A549 (cell line): ENCODE measurements around the gene SETD1B. TPM values are rescaled to one million over a fixed set of nuclear protein-coding genes. Genes with fewer than 3 reads are reported as not detected.

Source experiments
- ATAC-seq, 2 experiments: fragments of 200-7000 bp in 1 of 2; fragments of >200 bp in 1 of 2; cut with Nextera tagmentation in 1 of 2; cut with Tn5 transposase in 1 of 2; 3 replicates each; pipeline versions ENCODE4 v1.8.0 to v1.9.1; 2018 to 2020; ENCODE audit warnings: mild to moderate bottlenecking in 1 of 2, moderate library complexity in 1 of 2
- CTCF ChIA-PET: fragments of 300-600 bp; sonication (Branson Sonifier 250); formaldehyde crosslinking; extraction: SDS; loops from one replicate; lab custom pipeline; 2021; ENCODE audit warnings: antibody characterized with exemption, inconsistent platforms; lab: Yijun Ruan, JAX
- POLR2A ChIA-PET: fragments of 350-600 bp; formaldehyde crosslinking; extraction: SDS; loops from one replicate; lab custom pipeline; 2021; ENCODE audit warnings: antibody characterized with exemption, inconsistent platforms; lab: Yijun Ruan, JAX
- DNase-seq, 2 experiments: peaks; one replicate each; pipeline versions ENCODE4 v3.0.0 to v3.0.0-alpha.2; 2011 to 2016; ENCODE audit warnings: low read depth in 1 of 2, low spot score in 1 of 2
- FAIRE-seq: peaks from 2 replicates; lab custom pipeline; 2011; peaks lifted over from hg19 to GRCh38; lab: Jason Lieb, UNC
- H3K27ac ChIP-seq, 2 experiments: fragments of >200 bp; sonication (Bioruptor Twin); formaldehyde crosslinking; 3 replicates each; pipeline ENCODE4 v1.5.1; 2016 to 2017
- H3K4me1 ChIP-seq: fragments of >200 bp; sonication (Bioruptor Twin); formaldehyde crosslinking; 3 replicates; pipeline ENCODE4 v1.6.1; 2016
- H3K4me2 ChIP-seq: fragments of >200 bp; sonication (Bioruptor Twin); formaldehyde crosslinking; 3 replicates; pipeline ENCODE4 v1.6.1; 2016
- H3K4me3 ChIP-seq: fragments of >200 bp; sonication (Bioruptor Twin); formaldehyde crosslinking; 3 replicates; pipeline ENCODE4 v1.5.1; 2016
- H3K9me3 ChIP-seq: fragments of >200 bp; sonication (Bioruptor Twin); formaldehyde crosslinking; 3 replicates; pipeline ENCODE4 v1.6.1; 2016
- CHD4 ChIP-seq: fragments of 200-600 bp; sonication (generic); IDR thresholded peaks from 2 replicates; pipeline ENCODE4 v1.6.1; 2016; ENCODE audit warnings: antibody characterized with exemption, mild to moderate bottlenecking, borderline replicate concordance
- HDAC2 ChIP-seq: fragments of 200-600 bp; sonication (generic); IDR thresholded peaks from 2 replicates; pipeline ENCODE4 v1.6.1; 2016
- JUNB ChIP-seq: fragments of >200 bp; sonication (Bioruptor Twin); formaldehyde crosslinking; IDR thresholded peaks from 2 replicates; pipeline ENCODE4 v1.6.1; 2016
- MAFK ChIP-seq: fragments of 450-650 bp; IDR thresholded peaks from 2 replicates; pipeline ENCODE4 v1.6.1; 2014; ENCODE audit not compliant: partially characterized antibody
- MAZ ChIP-seq: fragments of 150-350 bp; IDR thresholded peaks from 2 replicates; pipeline ENCODE4 v1.6.1; 2014; ENCODE audit warnings: antibody characterized with exemption, low read depth, low read length, borderline replicate concordance
- POLR2A ChIP-seq: IDR thresholded peaks from 2 replicates; pipeline ENCODE4 v1.6.1; 2012; ENCODE audit warnings: mild to moderate bottlenecking, low read length
- POLR2AphosphoS2 ChIP-seq: conservative IDR thresholded peaks from 2 replicates; pipeline ENCODE4 v1.6.1; 2012; ENCODE audit warnings: low read length, improper control_type of control experiment, inconsistent platforms
- RARB ChIP-seq: fragments of 250-450 bp; sonication (Bioruptor Pico); IDR thresholded peaks from 2 replicates; pipeline ENCODE4 v1.8.0; 2021; ENCODE audit warnings: mild to moderate bottlenecking, moderate library complexity
- ZC3H11A ChIP-seq: fragments of 450-650 bp; IDR thresholded peaks from 2 replicates; pipeline ENCODE4 v1.6.1; 2014; ENCODE audit warnings: antibody characterized with exemption, mild to moderate bottlenecking
- ZFP36 ChIP-seq: fragments of 450-650 bp; IDR thresholded peaks from 2 replicates; pipeline ENCODE4 v1.6.1; 2014; ENCODE audit warnings: borderline replicate concordance; ENCODE audit not compliant: partially characterized antibody
- ZNF302 ChIP-seq: fragments of 250-450 bp; sonication (Bioruptor Pico); IDR thresholded peaks from 2 replicates; pipeline ENCODE4 v1.9.0; 2021; ENCODE audit warnings: inconsistent platforms, mild to moderate bottlenecking, moderate library complexity
- WGBS: methylation state at CpG from one replicate; pipeline ENCODE4 v1.1.6; 2017; ENCODE audit errors: missing lambda C conversion rate; 5-methylcytosine and 5-hydroxymethylcytosine counted together
- polyA plus RNA-seq, 4 experiments: library from polyadenylated mRNA; depleted of rRNA in 3 of 4; stranded (reverse); fragments of >200 nt; fragmentation: RNase III in 1 of 4; extraction: RNeasy Plus Mini Kit Qiagen cat#74134 plus additional on column Dnase treatment in 1 of 4; gene quantifications; 2 replicates in 3 of 4; 3 replicates in 1 of 4; pipeline ENCODE4 v1.2.3, GENCODE V29; 2011 to 2017
- TF ChIP-seq, protein P1 (sequence below): fragments of 250-450 bp; sonication (Bioruptor Pico); IDR thresholded peaks from 2 replicates; pipeline ENCODE4 v1.5.0; 2020; ENCODE audit warnings: low read depth, mild to moderate bottlenecking, moderate library complexity
- TF ChIP-seq, protein P2 (sequence below): IDR thresholded peaks from 2 replicates; pipeline ENCODE4 v1.6.1; 2012
- TF ChIP-seq, protein P3 (sequence below): IDR thresholded peaks from 2 replicates; pipeline ENCODE4 v1.6.1; 2012; ENCODE audit warnings: low read depth, borderline replicate concordance
- TF ChIP-seq, protein P4 (sequence below): fragments of 450-650 bp; IDR thresholded peaks from 2 replicates; pipeline ENCODE4 v1.6.1; 2014; ENCODE audit warnings: antibody characterized with exemption
- TF ChIP-seq, protein P5 (sequence below): fragments of 250-450 bp; sonication (Bioruptor Pico); IDR thresholded peaks from 2 replicates; pipeline ENCODE4 v1.5.0; 2021; ENCODE audit warnings: mild to moderate bottlenecking, moderate library complexity, borderline replicate concordance
- TF ChIP-seq, protein P6 (sequence below): IDR thresholded peaks from 2 replicates; pipeline ENCODE4 v1.6.1; 2012
- TF ChIP-seq, protein P7 (sequence below): fragments of >200 bp; sonication (Bioruptor Twin); formaldehyde crosslinking; IDR thresholded peaks from 3 replicates; pipeline ENCODE4 v1.6.1; 2016
- TF ChIP-seq, protein P8 (sequence below): fragments of 150-350 bp; IDR thresholded peaks from 2 replicates; pipeline ENCODE4 v1.6.1; 2014; ENCODE audit warnings: low read depth, mild to moderate bottlenecking, low read length

The SETD1B gene
- polyA plus RNA-seq, 2 of the 4 experiments (the other 2 are of a cell fraction): 1.1 to 8.6 TPM

DNA sequence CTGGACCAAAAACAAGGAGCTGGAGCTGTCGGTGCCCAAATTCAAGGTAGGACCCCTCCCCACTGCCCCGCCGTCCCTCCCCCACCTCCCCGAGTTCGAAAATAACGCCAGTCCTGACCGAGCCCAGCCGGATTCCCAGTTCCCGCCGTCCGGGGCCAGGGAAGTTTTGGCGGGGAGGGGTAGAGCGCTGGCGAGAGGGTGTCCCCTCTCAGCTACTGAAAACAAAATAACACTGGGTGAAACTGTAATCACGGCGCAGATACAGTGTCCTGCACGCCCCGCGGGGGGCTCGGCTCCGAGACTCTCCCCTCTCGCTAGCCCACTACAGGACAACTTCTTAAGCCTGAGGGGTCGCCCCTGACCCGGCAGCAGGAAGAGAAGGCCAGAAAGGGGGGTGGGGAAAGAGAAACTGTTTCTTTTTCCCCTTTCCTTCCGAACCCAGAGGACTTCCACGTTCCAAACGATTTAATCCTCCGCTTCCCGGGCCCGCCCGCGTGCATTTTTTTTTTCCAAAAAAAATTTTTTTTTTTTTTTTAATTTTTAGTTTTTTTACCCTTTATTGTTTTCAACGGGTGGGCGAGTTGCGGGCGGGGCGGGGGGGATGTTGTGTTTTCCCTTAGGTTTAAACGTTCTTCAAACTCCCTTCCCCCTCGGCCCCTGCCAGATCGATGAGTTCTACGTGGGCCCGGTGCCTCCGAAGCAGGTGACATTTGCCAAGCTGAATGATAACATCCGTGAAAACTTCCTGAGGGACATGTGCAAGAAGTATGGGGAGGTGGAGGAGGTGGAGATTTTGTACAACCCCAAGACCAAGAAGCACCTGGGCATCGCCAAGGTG is 1.6 kb downstream of the SETD1B start (continued):
- TF ChIP-seq, protein P1, sequence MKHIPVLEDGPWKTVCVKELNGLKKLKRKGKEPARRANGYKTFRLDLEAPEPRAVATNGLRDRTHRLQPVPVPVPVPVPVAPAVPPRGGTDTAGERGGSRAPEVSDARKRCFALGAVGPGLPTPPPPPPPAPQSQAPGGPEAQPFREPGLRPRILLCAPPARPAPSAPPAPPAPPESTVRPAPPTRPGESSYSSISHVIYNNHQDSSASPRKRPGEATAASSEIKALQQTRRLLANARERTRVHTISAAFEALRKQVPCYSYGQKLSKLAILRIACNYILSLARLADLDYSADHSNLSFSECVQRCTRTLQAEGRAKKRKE: no peak
- TF ChIP-seq CHD4 (no peak), POLR2AphosphoS2 (no peak), ZFP36 (no peak)
- TF ChIP-seq, protein P2, sequence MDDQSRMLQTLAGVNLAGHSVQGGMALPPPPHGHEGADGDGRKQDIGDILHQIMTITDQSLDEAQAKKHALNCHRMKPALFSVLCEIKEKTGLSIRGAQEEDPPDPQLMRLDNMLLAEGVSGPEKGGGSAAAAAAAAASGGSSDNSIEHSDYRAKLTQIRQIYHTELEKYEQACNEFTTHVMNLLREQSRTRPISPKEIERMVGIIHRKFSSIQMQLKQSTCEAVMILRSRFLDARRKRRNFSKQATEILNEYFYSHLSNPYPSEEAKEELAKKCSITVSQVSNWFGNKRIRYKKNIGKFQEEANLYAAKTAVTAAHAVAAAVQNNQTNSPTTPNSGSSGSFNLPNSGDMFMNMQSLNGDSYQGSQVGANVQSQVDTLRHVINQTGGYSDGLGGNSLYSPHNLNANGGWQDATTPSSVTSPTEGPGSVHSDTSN: no peak

DNA sequence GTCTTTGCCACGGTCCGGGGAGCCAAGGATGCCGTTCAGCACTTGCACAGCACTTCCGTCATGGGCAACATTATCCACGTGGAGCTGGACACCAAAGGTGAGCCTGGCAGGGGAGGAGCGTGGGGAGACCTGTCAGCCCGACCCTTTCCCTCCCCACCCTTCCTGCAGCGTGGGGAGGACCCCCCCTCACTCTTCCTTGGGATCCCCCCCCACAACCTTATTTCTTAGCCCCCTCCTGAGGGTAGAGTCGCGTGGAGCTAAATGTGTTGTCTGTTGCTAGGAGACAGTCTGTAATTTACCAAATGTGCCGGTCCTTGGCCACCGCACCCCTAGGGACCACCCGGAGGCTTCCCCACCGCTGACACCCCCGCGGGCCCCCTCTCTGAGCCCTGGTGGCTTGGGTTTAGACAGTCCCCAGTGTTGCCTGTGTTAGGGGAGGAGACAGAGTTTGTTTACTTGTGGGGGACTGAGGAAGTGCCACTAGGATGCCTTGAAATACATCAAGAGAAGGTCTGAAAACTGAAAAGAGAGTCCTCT is 2.3 kb downstream of the SETD1B start:
- WGBS: 6% methylated on average over 12 of the region's 16 CpGs

DNA sequence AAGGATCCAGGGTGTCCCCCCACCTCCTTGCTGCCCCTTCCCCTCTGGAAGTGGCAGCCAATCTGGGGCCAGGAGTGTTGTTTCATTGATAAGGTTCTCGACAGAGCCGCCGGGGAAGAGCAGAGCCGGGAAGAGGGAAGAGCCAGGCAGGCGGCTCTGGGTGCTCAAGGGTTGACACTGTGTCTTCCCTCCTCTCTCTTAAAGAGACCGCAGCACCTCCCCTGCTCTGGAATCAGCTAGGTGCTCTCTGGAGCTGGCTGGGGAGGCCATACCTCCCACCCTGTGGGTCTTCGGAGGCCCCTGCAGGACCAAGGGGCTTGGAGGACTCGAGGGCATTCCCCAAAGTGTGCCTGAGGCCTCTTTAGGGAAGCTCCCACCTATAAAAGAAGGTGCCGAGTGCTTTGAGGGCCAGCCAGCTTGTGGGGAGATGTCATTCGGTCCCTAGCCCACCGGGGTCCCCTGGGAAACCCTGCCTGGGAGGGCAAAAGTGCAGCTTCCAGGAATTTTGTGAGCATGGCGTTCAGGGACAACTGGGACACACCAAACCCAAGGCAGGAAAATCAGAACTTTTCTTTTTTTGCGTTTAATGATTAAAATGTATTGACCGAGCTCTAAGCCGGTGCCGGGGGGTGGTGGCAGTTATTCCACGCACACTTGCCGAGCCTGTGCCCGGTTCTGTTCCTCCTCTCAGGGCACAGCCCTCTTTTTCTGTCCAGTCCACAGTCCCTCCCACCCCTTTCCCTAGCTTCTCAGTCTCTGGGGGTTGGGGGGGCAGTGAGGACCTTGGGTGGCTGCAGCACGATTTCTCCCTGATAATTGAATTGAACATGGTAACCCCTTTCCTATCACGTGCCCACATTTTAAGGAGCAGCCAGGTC is 3.0 kb downstream of the SETD1B start:
- WGBS: 51% methylated on average over 21 of the region's 21 CpGs
- Histone ChIP-seq H3K4me2 (peak overlapping the region; percentile 78), H3K9me3 (no peaks in the 10 kb centered on the region), H3K4me1 (peaks cover 39% of the 10 kb centered on the region), H3K4me3 (peak overlapping the region; percentile 60), H3K27ac (peak overlapping the region; percentile 100)
- ATAC-seq: peak in 1 of 2 experiments; percentile 50; a peak in 3 of 6 replicates
- no peak for FAIRE-seq
- DNase-seq: peak in 1 of 2 experiments; percentile 51
- CTCF ChIA-PET: interaction anchor here (0.6 to 72.2 kb wide), 4 partner anchors 4 to 214 kb away, joined by 3 to 2657 read pairs (median 1330); partner anchors contain the start of genes RHOF and SETD1B
- POLR2A ChIA-PET: interaction anchor here (0.6 to 2.1 kb wide), 3 partner anchors 9 to 46 kb away, joined by 5 to 8 read pairs (median 8); no protein-coding TSS in a partner anchor
- TF ChIP-seq RARB (no peak), HDAC2 (no peak), MAZ (no peak), JUNB (no peak), POLR2A (no peak), ZNF302 (CRISPR knock-in tag) (no peak)
- TF ChIP-seq, protein P3, sequence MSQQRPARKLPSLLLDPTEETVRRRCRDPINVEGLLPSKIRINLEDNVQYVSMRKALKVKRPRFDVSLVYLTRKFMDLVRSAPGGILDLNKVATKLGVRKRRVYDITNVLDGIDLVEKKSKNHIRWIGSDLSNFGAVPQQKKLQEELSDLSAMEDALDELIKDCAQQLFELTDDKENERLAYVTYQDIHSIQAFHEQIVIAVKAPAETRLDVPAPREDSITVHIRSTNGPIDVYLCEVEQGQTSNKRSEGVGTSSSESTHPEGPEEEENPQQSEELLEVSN: no peak
- TF ChIP-seq, protein P4, sequence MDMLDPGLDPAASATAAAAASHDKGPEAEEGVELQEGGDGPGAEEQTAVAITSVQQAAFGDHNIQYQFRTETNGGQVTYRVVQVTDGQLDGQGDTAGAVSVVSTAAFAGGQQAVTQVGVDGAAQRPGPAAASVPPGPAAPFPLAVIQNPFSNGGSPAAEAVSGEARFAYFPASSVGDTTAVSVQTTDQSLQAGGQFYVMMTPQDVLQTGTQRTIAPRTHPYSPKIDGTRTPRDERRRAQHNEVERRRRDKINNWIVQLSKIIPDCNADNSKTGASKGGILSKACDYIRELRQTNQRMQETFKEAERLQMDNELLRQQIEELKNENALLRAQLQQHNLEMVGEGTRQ: no peak
- TF ChIP-seq, protein P5, sequence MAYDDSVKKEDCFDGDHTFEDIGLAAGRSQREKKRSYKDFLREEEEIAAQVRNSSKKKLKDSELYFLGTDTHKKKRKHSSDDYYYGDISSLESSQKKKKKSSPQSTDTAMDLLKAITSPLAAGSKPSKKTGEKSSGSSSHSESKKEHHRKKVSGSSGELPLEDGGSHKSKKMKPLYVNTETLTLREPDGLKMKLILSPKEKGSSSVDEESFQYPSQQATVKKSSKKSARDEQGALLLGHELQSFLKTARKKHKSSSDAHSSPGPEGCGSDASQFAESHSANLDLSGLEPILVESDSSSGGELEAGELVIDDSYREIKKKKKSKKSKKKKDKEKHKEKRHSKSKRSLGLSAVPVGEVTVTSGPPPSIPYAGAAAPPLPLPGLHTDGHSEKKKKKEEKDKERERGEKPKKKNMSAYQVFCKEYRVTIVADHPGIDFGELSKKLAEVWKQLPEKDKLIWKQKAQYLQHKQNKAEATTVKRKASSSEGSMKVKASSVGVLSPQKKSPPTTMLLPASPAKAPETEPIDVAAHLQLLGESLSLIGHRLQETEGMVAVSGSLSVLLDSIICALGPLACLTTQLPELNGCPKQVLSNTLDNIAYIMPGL (CRISPR knock-in tag): no peak

More for the DNA sequence above, 2.3 kb downstream of the SETD1B start:
- ChIA-PET CTCF (interaction anchor here (0.6 to 72.2 kb wide), 3 partner anchors 4 to 215 kb away, joined by 3 to 2657 read pairs (median 2657); partner anchors contain the start of genes RHOF and SETD1B), POLR2A (interaction anchor here (0.6 to 1.0 kb wide), 2 partner anchors 9 to 46 kb away, joined by 5 to 8 read pairs; no protein-coding TSS in a partner anchor)
- Histone ChIP-seq H3K4me1 (peaks cover 39% of the 10 kb centered on the region), H3K4me2 (peak overlapping the region; percentile 78), H3K9me3 (no peaks in the 10 kb centered on the region), H3K4me3 (peak overlapping the region; percentile 60), H3K27ac (peak overlapping the region; percentile 100)
- FAIRE-seq: no peak
- no peak for DNase-seq
- TF ChIP-seq, protein P6, sequence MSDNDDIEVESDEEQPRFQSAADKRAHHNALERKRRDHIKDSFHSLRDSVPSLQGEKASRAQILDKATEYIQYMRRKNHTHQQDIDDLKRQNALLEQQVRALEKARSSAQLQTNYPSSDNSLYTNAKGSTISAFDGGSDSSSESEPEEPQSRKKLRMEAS: 0 out of 2 replicates have a peak, but pooled peaks have one; percentile 40
- TF ChIP-seq RARB (no peak), MAFK (no peak), ZC3H11A (no peak)
- TF ChIP-seq, protein P4: 0 out of 2 replicates have a peak, but pooled peaks have one; percentile 6
- TF ChIP-seq, protein P7, sequence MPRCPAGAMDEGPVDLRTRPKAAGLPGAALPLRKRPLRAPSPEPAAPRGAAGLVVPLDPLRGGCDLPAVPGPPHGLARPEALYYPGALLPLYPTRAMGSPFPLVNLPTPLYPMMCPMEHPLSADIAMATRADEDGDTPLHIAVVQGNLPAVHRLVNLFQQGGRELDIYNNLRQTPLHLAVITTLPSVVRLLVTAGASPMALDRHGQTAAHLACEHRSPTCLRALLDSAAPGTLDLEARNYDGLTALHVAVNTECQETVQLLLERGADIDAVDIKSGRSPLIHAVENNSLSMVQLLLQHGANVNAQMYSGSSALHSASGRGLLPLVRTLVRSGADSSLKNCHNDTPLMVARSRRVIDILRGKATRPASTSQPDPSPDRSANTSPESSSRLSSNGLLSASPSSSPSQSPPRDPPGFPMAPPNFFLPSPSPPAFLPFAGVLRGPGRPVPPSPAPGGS: no peak
- TF ChIP-seq, protein P8, sequence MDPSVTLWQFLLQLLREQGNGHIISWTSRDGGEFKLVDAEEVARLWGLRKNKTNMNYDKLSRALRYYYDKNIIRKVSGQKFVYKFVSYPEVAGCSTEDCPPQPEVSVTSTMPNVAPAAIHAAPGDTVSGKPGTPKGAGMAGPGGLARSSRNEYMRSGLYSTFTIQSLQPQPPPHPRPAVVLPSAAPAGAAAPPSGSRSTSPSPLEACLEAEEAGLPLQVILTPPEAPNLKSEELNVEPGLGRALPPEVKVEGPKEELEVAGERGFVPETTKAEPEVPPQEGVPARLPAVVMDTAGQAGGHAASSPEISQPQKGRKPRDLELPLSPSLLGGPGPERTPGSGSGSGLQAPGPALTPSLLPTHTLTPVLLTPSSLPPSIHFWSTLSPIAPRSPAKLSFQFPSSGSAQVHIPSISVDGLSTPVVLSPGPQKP: no peak
- peak in 1 of 2 experiments; percentile 6; a peak in 1 of 6 replicates for ATAC-seq
